ENCODE results near the gene ATP2C2.
"Not testable (repeated sequence)": the region's sequence is repeated elsewhere in the genome, so short reads cannot be mapped to it uniquely, and the experiment has no call there.

ATP2C2 gene

GRCh38 chr16:84425696-84426095 is 57.4 kb downstream of the ATP2C2 start:
- DNase-seq, result no peak

GRCh38 chr16:84426804-84427203 is 58.5 kb downstream of the ATP2C2 start:
- DNase-seq, result no peak

GRCh38 chr16:84427553-84427952 is 59.2 kb downstream of the ATP2C2 start:
- no peak for DNase-seq

DNA sequence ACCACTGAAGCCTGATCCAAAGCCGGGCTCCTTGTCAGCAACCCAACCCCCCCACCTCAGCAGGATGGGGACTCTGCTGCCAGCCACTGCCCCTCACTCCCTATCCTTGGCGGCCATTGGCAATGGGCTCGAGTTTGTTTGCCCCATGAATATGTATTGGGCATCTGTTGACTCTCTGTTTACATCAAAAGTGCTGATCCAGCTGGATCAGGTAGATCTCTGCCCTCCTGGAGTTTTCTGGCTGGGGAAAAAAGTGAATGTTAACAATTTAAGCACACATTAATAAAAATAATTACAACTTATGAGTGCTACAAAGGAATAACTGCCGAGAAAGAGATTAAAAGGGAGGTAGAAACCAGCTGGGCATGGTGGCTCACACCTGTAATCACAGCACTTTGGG is 62.5 kb downstream of the ATP2C2 start:
- DNase-seq, result no peak

GRCh38 chr16:84434800-84435199 is 66.5 kb downstream of the ATP2C2 start:
- DNase-seq, result no peak

GRCh38 chr16:84436196-84436595 is 67.9 kb downstream of the ATP2C2 start:
- DNase-seq, result no peak

DNA sequence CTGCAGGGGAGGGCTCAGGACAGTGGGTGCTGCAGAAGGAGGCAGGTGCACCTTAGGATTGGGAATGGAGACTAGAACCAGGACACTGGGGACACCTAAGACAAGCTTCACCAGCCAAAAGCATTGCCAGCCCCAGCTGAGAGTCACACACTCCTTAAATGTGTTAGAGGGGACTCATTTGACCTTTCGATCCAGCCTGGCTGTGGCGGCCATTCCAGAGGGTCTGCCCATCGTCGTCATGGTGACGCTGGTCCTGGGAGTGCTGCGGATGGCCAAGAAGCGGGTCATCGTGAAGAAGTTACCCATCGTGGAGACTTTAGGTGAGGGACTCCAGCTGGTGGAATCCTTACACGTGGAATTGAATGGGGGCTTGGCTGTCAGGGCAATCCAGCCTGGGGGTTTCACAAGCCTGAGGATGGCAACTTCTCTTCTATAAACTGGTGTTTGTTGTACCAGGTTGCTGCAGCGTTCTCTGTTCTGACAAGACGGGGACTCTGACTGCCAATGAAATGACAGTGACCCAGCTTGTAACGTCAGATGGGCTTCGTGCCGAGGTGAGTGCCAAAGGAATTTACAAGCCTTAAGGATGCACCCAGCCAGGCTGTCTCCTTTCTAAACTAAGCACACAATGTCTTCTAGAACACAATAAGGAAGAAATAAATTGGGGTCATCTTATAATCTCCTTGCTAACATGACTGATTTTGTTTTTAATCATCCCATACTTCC is 70.8 kb downstream of the ATP2C2 start:
- no peak for DNase-seq

- no peak for DNase-seq
Observed at GRCh38 chr16:84442416-84443145, 74.2 kb downstream of the ATP2C2 start.

DNA sequence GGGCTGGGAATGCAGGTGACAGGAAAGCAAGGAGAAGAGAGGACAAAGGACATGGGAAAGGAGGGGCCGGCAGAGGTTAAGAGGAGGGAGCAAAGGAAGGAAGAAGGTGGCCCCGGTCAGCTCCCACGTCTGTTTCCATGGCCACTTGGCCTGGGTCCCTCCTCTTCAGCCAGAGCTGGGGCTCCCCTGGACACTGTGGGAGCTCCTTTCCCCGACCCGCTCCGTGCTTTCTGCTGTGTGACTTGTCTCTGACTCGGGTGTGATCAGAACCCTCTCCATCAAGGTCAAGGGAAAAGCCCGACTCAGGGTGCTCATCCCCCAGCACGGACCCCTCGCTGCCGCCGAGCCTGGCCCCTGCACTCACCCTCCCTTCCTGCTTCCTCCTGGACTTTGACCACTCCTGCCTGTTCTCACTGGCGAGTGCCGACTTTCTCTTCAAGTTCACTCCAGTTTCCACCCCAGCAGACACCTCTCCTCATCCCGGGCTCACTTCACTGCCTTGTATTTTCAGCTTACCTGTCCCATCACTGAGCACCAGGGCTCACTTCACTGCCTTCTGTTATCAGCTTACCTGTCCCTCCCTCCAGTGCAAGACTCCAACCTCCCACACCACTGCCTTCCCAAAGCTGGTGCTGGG is 74.9 kb downstream of the ATP2C2 start:
- DNase-seq, result no peak

GRCh38 chr16:84444476-84444875 is 76.1 kb downstream of the ATP2C2 start:
- DNase-seq, result no peak

- no peak for DNase-seq
Observed at GRCh38 chr16:84446084-84446483, 77.7 kb downstream of the ATP2C2 start.

DNA sequence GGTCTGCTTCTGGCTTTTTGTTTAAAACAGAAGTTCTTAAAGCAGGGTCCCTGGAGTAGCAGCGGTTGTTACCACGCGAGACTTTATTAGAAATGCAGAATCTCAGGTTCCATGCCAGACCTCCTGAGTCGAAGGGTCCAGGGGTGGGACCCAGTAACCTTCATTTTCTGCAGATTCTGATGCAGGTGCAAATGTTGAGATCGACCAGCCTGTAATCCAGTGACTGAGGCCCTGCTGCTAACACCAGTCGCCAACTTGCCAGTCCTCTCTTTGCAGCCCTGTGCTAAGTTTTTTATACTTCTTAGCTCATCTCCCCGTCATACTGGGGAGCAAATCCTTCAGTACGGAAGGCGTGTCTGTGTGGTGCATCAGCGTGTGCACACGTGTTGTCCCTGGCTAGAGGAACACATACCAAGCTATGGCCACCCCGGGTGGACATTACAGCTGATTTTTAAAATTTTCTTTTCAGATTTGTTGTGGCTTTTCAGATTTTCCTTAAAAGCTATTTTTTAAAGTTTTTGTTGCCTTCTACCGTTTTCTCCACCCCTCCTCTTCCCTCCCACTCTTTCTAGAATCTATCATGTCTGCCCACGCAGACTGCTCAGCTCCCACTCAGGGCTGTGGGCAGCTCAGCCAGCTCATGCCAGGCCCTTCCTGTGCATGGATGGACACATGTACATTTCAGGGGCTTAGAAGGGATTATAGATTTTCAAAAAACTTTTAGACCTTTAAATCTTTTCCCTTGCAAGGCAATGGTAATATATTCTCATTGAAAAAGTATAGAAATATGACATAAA is 78.5 kb downstream of the ATP2C2 start:
- no peak for DNase-seq

DNA sequence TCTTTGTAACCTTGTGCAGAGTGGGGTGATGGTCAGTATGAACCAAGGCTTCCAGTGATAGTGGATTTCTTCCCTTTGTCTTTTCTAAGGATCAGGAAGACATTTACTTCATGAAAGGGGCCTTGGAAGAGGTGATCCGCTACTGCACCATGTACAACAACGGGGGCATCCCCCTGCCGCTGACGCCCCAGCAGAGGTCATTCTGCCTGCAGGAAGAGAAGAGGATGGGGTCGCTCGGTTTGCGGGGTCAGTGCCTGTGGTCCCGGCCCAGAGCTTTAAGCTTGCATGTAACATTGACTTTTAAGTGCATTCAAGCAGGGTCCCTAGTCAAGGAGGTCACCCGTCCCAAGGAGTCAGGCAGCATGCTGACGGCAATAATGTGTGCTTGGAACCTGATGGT is 80.1 kb downstream of the ATP2C2 start:
- DNase-seq, result no peak

GRCh38 chr16:84449156-84450140 is 81.1 kb downstream of the ATP2C2 start:
- peak in 1 of 2 experiments; percentile 17 for DNase-seq

- no peak for DNase-seq
Observed at GRCh38 chr16:84450176-84450865, 82.0 kb downstream of the ATP2C2 start.

DNA sequence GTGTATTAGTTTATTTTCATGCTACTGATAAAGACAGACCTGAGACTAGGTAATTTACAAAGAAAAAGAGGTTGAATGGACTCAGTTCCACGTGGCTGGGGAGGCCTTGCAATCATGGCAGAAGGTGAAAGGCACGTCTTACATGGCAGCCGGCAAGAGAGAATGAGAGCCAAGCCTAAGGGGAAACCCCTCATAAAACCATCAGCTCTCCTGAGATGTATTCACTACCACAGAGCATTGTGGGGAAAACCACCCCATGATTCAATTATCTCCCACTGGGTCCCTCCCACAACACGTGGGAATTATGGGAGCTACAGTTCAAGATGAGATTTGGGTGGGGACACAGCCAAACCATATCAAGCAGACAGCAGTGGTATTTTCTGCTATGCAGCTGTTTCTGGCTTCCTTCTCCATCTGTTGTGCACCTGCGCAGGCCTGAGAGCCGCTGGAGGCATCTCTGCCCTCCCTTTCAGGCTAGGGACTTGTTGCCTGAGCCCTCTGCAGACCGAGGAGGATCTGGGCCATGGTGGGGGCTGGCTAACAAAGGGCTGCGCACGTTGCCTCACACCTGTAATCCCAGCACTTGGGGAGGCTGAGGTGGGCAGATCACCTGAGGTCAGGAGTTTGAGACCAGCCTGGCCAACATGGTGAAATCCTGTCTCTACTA is 82.8 kb downstream of the ATP2C2 start:
- DNase-seq, result not testable (repeated sequence)

DNA sequence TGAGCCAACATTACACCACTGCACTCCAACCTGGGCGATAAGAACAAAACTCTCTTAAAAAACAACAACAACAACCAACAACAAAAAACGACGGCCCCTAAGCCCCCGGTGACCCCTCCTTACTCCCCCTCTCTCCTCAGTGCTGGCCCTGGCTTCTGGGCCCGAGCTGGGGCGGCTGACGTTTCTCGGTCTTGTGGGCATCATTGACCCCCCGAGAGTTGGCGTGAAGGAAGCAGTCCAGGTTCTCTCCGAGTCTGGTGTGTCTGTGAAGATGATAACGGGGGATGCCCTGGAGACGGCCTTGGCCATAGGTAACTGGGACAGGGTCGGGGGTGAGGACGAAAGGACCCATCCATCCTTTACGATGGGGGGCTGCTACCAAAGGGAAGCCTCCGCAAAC is 83.4 kb downstream of the ATP2C2 start:
- DNase-seq, result no peak

GRCh38 chr16:84453061-84453752 is 84.9 kb downstream of the ATP2C2 start:
- no peak for DNase-seq

GRCh38 chr16:84454611-84455010 is 86.3 kb downstream of the ATP2C2 start:
- no peak for DNase-seq

- DNase-seq, result no peak
Observed at GRCh38 chr16:84455031-84455430, 86.7 kb downstream of the ATP2C2 start.
